ENCODE measurements around the gene LUC7L3.

- TF ChIP-seq SIN3A (IDR thresholded peaks at IDR 0.05; ENCODE audit: borderline replicate concordance, insufficient read depth, low read depth, low read length) (no peak), CTCF (IDR thresholded peaks at IDR 0.05) (no peak), POLR2AphosphoS5 (IDR thresholded peaks at IDR 0.05; ENCODE audit: low read depth, low read length) (no peak)
Measured at GRCh38 chr17:50745631-50746030, 26.2 kb downstream of the LUC7L3 start.

Data from Panc1 (cell line).